HEK293 (cell line): ENCODE results near the gene ZBTB17.
"Not testable (repeated sequence)": the region's sequence is repeated elsewhere in the genome, so short reads cannot be mapped to it uniquely, and the experiment has no call there.

Experiments
- CTCF ChIA-PET: fragments of 350-600 bp; formaldehyde crosslinking; extraction: SDS; loops from one replicate; lab custom pipeline; 2021; ENCODE audit warnings: antibody characterized with exemption; lab: Yijun Ruan, JAX
- POLR2A ChIA-PET: fragments of 300-600 bp; formaldehyde crosslinking; extraction: SDS; loops from one replicate; lab custom pipeline; 2020; ENCODE audit warnings: antibody characterized with exemption, inconsistent platforms; lab: Yijun Ruan, JAX
- H3K27ac ChIP-seq: fragments of 200-500 bp; sonication (Bioruptor generic); 2 replicates; pipeline ENCODE4 v1.5.1; 2014; ENCODE audit warnings: low read depth, low read length, control low read depth, inconsistent platforms; ENCODE audit errors: extremely low read depth
- H3K36me3 ChIP-seq, 2 experiments: fragments of 200-500 bp in 1 of 2; sonication (Bioruptor generic) in 1 of 2; 1 replicate in 1 of 2; 2 replicates in 1 of 2; pipeline ENCODE4 v1.5.1; 2014 to 2017; ENCODE audit warnings: inconsistent platforms in 2 of 2, low read length in 2 of 2; ENCODE audit not compliant: control insufficient read depth in 2 of 2, insufficient read depth in 1 of 2
- H3K4me1 ChIP-seq: fragments of 200-500 bp; sonication (Bioruptor generic); 2 replicates; pipeline ENCODE4 v1.5.1; 2014; ENCODE audit warnings: mild to moderate bottlenecking, low read length, inconsistent platforms; ENCODE audit not compliant: control insufficient read depth, insufficient read depth
- H3K4me3 ChIP-seq: 2 replicates; pipeline ENCODE4 v1.5.1; 2011; ENCODE audit warnings: low read depth, mild to moderate bottlenecking, control low read depth, low read length, moderate library complexity
- H3K9me3 ChIP-seq: fragments of 200-500 bp; sonication (Bioruptor generic); 2 replicates; pipeline ENCODE4 v1.5.1; 2014; ENCODE audit warnings: low read depth, low read length, inconsistent platforms; ENCODE audit not compliant: control insufficient read depth, insufficient read depth
- EGR2 ChIP-seq: fragments of 450-650 bp; formaldehyde crosslinking; IDR thresholded peaks from 2 replicates; pipeline ENCODE4 v1.5.1; 2016; ENCODE audit warnings: low read depth, missing biosample characterization, missing genetic modification characterization
- SCRT2 ChIP-seq: fragments of 450-650 bp; formaldehyde crosslinking; IDR thresholded peaks from 2 replicates; pipeline ENCODE4 v1.5.1; 2016; ENCODE audit warnings: missing biosample characterization, missing genetic modification characterization
- ZBTB17 ChIP-seq: fragments of 450-650 bp; formaldehyde crosslinking; IDR thresholded peaks from 2 replicates; pipeline ENCODE4 v1.5.1; 2016; ENCODE audit warnings: missing biosample characterization, missing genetic modification characterization
- ZFHX2 ChIP-seq: fragments of 450-650 bp; formaldehyde crosslinking; conservative IDR thresholded peaks from 2 replicates; pipeline ENCODE4 v1.5.1; 2016; ENCODE audit warnings: missing biosample characterization, missing genetic modification characterization
- ZFP69B ChIP-seq: fragments of 450-650 bp; formaldehyde crosslinking; IDR thresholded peaks from 2 replicates; pipeline ENCODE4 v1.5.1; 2016; ENCODE audit warnings: missing biosample characterization, missing genetic modification characterization
- ZNF114 ChIP-seq: fragments of 450-650 bp; formaldehyde crosslinking; IDR thresholded peaks from 2 replicates; pipeline ENCODE4 v1.5.0; 2017; ENCODE audit warnings: missing biosample characterization, missing genetic modification characterization
- ZNF138 ChIP-seq: fragments of 450-650 bp; formaldehyde crosslinking; IDR thresholded peaks from 2 replicates; pipeline ENCODE4 v1.5.1; 2016; ENCODE audit warnings: missing biosample characterization, missing genetic modification characterization, borderline replicate concordance
- ZNF146 ChIP-seq: fragments of 450-650 bp; formaldehyde crosslinking; IDR thresholded peaks from 2 replicates; pipeline ENCODE4 v1.5.1; 2016; ENCODE audit warnings: missing biosample characterization, missing genetic modification characterization
- ZNF223 ChIP-seq: fragments of 450-650 bp; formaldehyde crosslinking; IDR thresholded peaks from 2 replicates; pipeline ENCODE4 v1.5.1; 2016; ENCODE audit warnings: missing biosample characterization, missing genetic modification characterization
- ZNF24 ChIP-seq: fragments of 450-650 bp; formaldehyde crosslinking; IDR thresholded peaks from 2 replicates; pipeline ENCODE4 v1.5.1; 2016; ENCODE audit warnings: missing biosample characterization, missing genetic modification characterization
- ZNF501 ChIP-seq: fragments of 450-650 bp; formaldehyde crosslinking; IDR thresholded peaks from 2 replicates; pipeline ENCODE4 v1.5.1; 2016; ENCODE audit warnings: missing biosample characterization, missing genetic modification characterization
- ZNF704 ChIP-seq: fragments of 450-650 bp; formaldehyde crosslinking; IDR thresholded peaks from 2 replicates; pipeline ENCODE4 v1.5.1; 2016; ENCODE audit warnings: missing biosample characterization, missing genetic modification characterization
- ZSCAN18 ChIP-seq: fragments of 450-650 bp; formaldehyde crosslinking; IDR thresholded peaks from 2 replicates; pipeline ENCODE4 v1.5.1; 2016; ENCODE audit warnings: missing biosample characterization, missing genetic modification characterization

ZBTB17 gene

GRCh38 chr1:16021681-16022080, 45.8 kb upstream of the ZBTB17 start, which contains the start of gene CLCNKA:
TSS of gene CLCNKA (plus strand) at chr1:16022036. CDS start at chr1:16022620, 584 bp downstream.
- TF ChIP-seq ZNF501 = no peak
- no peak for TF ChIP-seq ZBTB17 (tag by site-specific recombination)
- no peak for TF ChIP-seq ZNF138 (tag by site-specific recombination)
- TF ChIP-seq ZNF223 (tag by site-specific recombination) = no peak
- no peak for TF ChIP-seq ZSCAN18 (tag by site-specific recombination)
- no peak for TF ChIP-seq ZNF114 (tag by site-specific recombination)
- TF ChIP-seq ZNF24 (tag by site-specific recombination) = no peak
- no peak for TF ChIP-seq ZNF146 (tag by site-specific recombination)
- Histone ChIP-seq H3K4me1 (no peaks in the 10 kb centered on the region), H3K4me3 (no peak within 1 kb of the TSS), H3K27ac (no peak within 1 kb of the TSS), H3K9me3 (no peaks in the 10 kb centered on the region), H3K36me3 (no peaks in the 10 kb centered on the region)
- POLR2A ChIA-PET = no interaction called here
- CTCF ChIA-PET = no interaction called here

- CTCF ChIA-PET = interaction anchor here (0.7 to 4.5 kb wide), 4 partner anchors 12 to 70 kb away, joined by 3 to 31 read pairs (median 6); partner anchors contain the start of gene FAM131C
- POLR2A ChIA-PET, H3K36me3 ChIP-seq: not testable (repeated sequence)
Observed at GRCh38 chr1:16020878-16021277, 45.0 kb upstream of the ZBTB17 start.

GRCh38 chr1:16020325-16020724, 44.4 kb upstream of the ZBTB17 start:
- no peaks in the 10 kb centered on the region for H3K9me3 ChIP-seq
- H3K27ac ChIP-seq = no peak overlapping the region
- TF ChIP-seq SCRT2 (tag by site-specific recombination) (0 out of 2 replicates have a peak, but pooled peaks have one; percentile 17), ZNF704 (tag by site-specific recombination) (no peak)
- TF ChIP-seq, all 188 proteins: peak for 1
- POLR2A ChIA-PET = interaction anchor here (0.6 kb wide), 1 partner anchor 30 kb away, joined by 9 read pairs; no protein-coding TSS in a partner anchor
- Histone ChIP-seq H3K4me3 (no peak overlapping the region), H3K36me3 (no peaks in the 10 kb centered on the region), H3K4me1 (no peaks in the 10 kb centered on the region)
- CTCF ChIA-PET = interaction anchor here (0.6 to 4.5 kb wide), 6 partner anchors 12 to 70 kb away, joined by 3 to 31 read pairs (median 5); partner anchors contain the start of gene FAM131C

More at GRCh38 chr1:16020878-16021277, 45.0 kb upstream of the ZBTB17 start:
- not testable (repeated sequence) for H3K4me3 ChIP-seq, H3K4me1 ChIP-seq, H3K27ac ChIP-seq, H3K9me3 ChIP-seq

- Histone ChIP-seq H3K4me3 (no peak overlapping the region), H3K27ac (no peak overlapping the region), H3K4me1 (no peaks in the 10 kb centered on the region), H3K9me3 (no peaks in the 10 kb centered on the region), H3K36me3 (no peaks in the 10 kb centered on the region)
- peak; percentile 64 for TF ChIP-seq EGR2
- TF ChIP-seq ZFP69B (tag by site-specific recombination) = no peak
- TF ChIP-seq ZFHX2 (tag by site-specific recombination) = peak; percentile 78
- TF ChIP-seq SCRT2 (tag by site-specific recombination) = 0 out of 2 replicates have a peak, but pooled peaks have one; percentile 3
- CTCF ChIA-PET = interaction anchor here (0.6 to 4.5 kb wide), 7 partner anchors 9 to 56 kb away, joined by 3 to 31 read pairs (median 6); partner anchors contain the start of gene FAM131C
- POLR2A ChIA-PET = interaction anchor here (0.6 kb wide), 1 partner anchor 29 kb away, joined by 9 read pairs; no protein-coding TSS in a partner anchor
Observed at GRCh38 chr1:16019644-16020277, 43.9 kb upstream of the ZBTB17 start.
